ENCODE data around the gene DNAJC28. TPM values are rescaled to one million over a fixed set of nuclear protein-coding genes. Genes with fewer than 3 reads are reported as not detected.

Gene DNAJC28
- total and polyA plus RNA-seq, 9 donors, result 0.34 to 2.6 (median 1.2) TPM

DNA sequence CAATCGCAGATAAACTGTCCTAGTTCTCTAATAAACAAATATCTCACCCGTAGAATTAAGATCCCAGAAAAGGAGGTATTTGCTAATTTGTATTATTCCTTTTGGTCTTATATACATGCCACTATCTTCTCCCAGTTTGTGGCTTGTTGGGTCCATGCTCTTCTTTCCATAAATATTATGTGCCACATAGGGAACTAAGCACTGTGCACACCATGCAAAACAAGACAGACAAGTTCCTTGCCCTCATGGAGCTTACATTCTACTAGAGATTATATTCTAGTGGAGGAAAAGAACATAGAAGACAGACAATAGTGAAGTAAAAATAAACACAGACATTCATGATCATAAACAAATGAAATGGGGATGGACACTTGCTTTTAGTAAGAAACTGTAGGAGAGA is 45.7 kb upstream of the DNAJC28 start:
- peaks cover 4% of the 10 kb centered on the region for H3K4me1 ChIP-seq (ENCODE audit: insufficient read depth)
- no peak overlapping the region for H3K27ac ChIP-seq
- H3K36me3 ChIP-seq, result no peaks in the 10 kb centered on the region
- intact Hi-C loops (cut with DNase I), result no loop called here
- TF ChIP-seq, protein P1, sequence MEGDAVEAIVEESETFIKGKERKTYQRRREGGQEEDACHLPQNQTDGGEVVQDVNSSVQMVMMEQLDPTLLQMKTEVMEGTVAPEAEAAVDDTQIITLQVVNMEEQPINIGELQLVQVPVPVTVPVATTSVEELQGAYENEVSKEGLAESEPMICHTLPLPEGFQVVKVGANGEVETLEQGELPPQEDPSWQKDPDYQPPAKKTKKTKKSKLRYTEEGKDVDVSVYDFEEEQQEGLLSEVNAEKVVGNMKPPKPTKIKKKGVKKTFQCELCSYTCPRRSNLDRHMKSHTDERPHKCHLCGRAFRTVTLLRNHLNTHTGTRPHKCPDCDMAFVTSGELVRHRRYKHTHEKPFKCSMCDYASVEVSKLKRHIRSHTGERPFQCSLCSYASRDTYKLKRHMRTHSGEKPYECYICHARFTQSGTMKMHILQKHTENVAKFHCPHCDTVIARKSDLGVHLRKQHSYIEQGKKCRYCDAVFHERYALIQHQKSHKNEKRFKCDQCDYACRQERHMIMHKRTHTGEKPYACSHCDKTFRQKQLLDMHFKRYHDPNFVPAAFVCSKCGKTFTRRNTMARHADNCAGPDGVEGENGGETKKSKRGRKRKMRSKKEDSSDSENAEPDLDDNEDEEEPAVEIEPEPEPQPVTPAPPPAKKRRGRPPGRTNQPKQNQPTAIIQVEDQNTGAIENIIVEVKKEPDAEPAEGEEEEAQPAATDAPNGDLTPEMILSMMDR (IDR thresholded peaks at IDR 0.05), result no peak
- TF ChIP-seq EP300 (IDR thresholded peaks at IDR 0.05) (no peak), POLR2A (IDR thresholded peaks at IDR 0.05) (no peak)
- H3K27me3 ChIP-seq, result no peaks in the 10 kb centered on the region
- no peaks in the 10 kb centered on the region for H3K9me3 ChIP-seq
- 84 to 93% (median 89%) methylated on average over 2 of the region's 2 CpGs for WGBS, 3 donors
- no peak overlapping the region for H3K4me3 ChIP-seq
- DNase-seq, result no peak

DNA sequence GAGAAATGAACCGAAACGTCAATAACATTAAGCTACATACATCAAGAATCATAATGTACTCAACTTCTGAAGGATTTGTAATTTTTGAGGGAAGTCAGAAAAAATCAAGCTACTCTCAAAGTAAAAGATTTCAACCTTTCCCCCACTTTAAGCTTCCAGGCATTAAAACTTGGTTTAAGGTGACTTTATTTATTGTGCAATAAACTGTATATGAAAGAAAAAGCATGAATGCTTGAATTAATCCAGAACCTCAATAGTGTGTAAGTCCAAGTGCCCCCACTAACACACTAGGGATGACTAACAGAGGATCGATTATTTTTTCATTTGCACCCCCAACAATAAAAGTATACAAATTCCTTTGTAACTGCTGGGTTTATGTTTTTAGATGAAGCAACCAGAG is 39.5 kb upstream of the DNAJC28 start:
- no peak for DNase-seq
- Histone ChIP-seq H3K9me3 (no peaks in the 10 kb centered on the region), H3K27me3 (no peaks in the 10 kb centered on the region), H3K4me3 (no peak overlapping the region), H3K27ac (no peak overlapping the region), H3K4me1 (ENCODE audit: insufficient read depth) (no peaks in the 10 kb centered on the region), H3K36me3 (no peaks in the 10 kb centered on the region)
- intact Hi-C loops (cut with DNase I), result no loop called here
- 80 to 91% (median 81%) methylated on average over 3 of the region's 3 CpGs for WGBS, 3 donors
- no peak for TF ChIP-seq EP300 (IDR thresholded peaks at IDR 0.05)
- TF ChIP-seq, protein P1 (IDR thresholded peaks at IDR 0.05), result no peak

DNA sequence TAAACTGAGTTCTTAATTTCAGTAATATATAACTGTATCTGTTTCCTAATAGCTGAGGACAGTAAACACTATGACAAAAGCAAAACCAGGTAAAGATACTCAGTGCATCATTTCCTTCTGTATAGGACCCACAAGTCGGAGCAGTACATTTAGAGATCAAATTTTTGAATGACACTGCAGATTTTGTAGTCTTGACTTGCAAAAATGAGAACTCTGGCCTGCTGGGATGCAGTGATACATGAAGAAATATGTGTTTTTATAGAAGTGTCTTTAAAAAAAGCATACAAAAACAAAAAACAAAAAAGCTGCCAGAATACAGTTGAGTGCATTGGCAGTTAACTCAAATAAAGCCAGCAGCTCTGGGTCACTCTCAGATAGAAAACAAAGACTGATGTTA is 31.4 kb upstream of the DNAJC28 start:
- H3K9me3 ChIP-seq, result no peaks in the 10 kb centered on the region
- no peaks in the 10 kb centered on the region for H3K27me3 ChIP-seq
- WGBS, 3 donors, result 28 to 68% (median 31%) methylated on average over 1 of the region's 1 CpG
- H3K4me3 ChIP-seq, result no peak overlapping the region
- no peak overlapping the region for H3K27ac ChIP-seq
- H3K36me3 ChIP-seq, result no peaks in the 10 kb centered on the region
- no peak for DNase-seq
- TF ChIP-seq EP300 (IDR thresholded peaks at IDR 0.05), result no peak
- TF ChIP-seq, protein P1 (IDR thresholded peaks at IDR 0.05), result no peak
- no peak for TF ChIP-seq POLR2A (IDR thresholded peaks at IDR 0.05)
- no peaks in the 10 kb centered on the region for H3K4me1 ChIP-seq (ENCODE audit: insufficient read depth)
- intact Hi-C loops (cut with DNase I), result no loop called here

DNA sequence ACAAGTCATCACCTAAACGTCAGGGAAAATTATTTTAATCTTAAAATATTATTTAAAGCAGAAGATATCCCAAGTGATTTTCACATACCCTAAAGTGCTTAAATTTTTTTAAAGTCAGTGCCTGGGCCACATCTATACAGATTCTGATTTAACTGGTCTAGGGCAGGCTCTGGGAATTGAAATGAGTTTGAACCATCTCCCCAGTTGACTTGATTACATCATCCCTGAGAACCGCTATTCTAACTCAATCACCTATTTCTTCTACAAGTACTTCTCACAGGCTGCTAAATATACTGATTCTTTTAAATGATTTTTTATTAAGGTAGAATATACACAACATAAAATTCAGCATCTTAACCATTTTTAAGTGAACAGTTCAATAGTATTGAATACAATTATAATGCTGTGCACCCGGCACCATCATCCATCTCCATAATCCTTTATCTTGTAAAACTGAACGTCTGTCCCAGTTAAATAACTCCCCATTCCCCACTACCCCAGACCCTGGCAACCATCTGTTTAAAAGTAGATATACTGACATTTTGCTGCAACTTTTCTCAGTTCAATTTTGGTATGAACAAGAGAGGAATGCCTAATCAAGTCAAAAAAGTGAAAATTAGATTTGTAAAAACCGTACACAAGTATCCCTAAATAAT is 30.9 kb upstream of the DNAJC28 start:
- intact Hi-C loops (cut with DNase I), result no loop called here
- DNase-seq, result no peak
- Histone ChIP-seq H3K4me3 (no peak overlapping the region), H3K4me1 (ENCODE audit: insufficient read depth) (no peaks in the 10 kb centered on the region), H3K27ac (no peak overlapping the region), H3K9me3 (no peaks in the 10 kb centered on the region), H3K36me3 (no peaks in the 10 kb centered on the region), H3K27me3 (no peaks in the 10 kb centered on the region)
- WGBS, 3 donors, result 67 to 75% (median 69%) methylated on average over 5 of the region's 5 CpGs
- TF ChIP-seq EP300 (IDR thresholded peaks at IDR 0.05), result no peak
- TF ChIP-seq POLR2A (IDR thresholded peaks at IDR 0.05), result no peak
- TF ChIP-seq, protein P1 (IDR thresholded peaks at IDR 0.05), result no peak
